NCI-H774 (cell line): ENCODE measurements around the gene RBM39.
"Not testable (repeated sequence)": the region's sequence is repeated elsewhere in the genome, so short reads cannot be mapped to it uniquely, and the experiment has no call there.

Source experiments
- DNase-seq: peaks from one replicate; lab custom pipeline; 2025; lab: John Stamatoyannopoulos, UW

The RBM39 gene

DNA sequence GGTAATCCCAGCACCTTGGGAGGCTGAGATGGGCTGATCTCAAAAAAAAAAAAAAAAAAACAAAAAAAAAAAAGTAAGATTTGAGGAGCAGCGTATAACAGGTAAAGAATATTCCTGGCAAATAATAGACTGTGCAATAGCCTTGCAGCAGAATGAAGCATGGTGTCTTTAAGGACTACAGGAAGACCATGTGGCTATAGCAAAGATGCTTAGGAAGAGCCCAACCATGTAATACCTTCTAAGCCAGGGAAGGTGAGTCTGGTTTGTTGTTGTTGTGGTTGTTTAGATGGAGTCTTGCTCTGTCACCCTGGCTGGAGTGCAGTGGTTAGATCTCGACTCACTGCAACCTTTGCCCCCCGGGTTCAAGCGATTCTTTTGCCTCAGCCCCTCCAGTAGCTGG is 14.3 kb upstream of the RBM39 start:
- DNase-seq, result no peak

DNA sequence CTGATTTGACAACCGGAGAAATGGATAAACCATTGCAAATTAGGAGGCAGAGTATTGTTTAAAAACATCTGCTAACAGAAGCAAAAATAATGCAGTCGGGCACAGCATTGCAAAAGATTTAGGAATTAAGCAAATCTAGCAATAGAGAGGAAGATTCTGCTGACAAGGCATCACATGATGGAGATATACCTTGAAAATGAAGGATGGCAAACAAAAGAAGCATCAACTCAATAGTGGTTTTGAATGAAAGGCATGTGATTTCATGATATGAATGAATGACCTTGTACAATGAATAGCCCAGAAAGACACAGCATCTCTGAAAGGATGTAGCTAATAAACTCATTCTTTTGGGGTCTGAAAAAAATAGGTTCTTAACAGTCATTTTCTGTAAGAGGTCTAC is 8.6 kb upstream of the RBM39 start:
- no peak for DNase-seq

DNA sequence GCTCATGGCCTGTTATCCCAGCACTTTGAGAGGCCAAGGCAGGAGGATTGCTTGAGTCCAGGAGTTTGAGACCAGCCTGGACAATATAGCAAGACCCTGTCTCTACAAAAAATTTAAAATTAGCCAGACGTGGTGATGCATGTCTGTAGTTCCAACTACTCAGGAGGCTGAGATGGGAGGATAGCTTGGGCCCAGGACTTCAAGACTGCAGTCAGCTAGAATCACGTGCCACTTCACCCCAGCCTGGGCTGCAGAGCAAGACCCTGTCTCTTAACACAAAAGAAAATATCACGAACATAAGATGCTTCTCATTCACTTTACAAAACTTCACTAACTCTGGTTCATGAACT is 2.4 kb upstream of the RBM39 start:
- DNase-seq, result not testable (repeated sequence)

DNA sequence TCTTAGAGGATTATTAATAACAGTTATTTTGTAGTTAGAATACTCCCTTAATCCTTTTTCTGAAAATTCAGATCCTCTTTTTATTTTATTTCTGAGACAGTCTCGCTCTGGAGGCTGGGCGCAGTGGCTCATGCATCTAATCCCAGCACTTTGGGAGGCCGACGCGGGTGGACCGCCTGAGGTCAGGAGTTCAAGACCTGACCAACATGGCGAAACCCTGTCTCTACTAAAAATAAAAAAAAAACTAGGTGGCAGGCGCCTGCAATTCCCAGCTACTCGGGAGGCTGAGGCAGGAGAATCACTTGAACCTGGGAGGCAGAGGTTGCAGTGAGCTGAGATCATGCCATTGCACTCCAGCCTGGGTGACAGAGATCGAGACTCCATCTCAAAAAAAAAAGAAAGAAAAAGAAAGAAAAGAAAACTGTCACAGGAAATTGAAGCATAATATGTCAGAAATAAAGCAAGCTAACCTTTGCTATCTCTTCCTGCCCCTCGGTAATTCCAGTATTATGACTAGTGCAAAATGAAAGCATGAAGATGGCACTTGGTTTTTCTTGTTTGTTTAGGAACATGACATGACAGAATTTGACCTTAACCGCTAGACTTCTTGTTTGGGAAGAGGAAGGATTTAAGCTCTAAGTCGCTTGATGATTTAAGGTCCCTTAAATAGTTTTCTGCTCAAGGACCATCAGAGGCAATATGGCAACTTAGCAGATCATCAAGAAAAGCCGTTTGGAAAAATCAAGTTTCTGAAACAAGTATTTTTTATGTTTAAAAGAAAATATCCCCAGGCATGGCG is 1.8 kb upstream of the RBM39 start:
- no peak for DNase-seq

DNA sequence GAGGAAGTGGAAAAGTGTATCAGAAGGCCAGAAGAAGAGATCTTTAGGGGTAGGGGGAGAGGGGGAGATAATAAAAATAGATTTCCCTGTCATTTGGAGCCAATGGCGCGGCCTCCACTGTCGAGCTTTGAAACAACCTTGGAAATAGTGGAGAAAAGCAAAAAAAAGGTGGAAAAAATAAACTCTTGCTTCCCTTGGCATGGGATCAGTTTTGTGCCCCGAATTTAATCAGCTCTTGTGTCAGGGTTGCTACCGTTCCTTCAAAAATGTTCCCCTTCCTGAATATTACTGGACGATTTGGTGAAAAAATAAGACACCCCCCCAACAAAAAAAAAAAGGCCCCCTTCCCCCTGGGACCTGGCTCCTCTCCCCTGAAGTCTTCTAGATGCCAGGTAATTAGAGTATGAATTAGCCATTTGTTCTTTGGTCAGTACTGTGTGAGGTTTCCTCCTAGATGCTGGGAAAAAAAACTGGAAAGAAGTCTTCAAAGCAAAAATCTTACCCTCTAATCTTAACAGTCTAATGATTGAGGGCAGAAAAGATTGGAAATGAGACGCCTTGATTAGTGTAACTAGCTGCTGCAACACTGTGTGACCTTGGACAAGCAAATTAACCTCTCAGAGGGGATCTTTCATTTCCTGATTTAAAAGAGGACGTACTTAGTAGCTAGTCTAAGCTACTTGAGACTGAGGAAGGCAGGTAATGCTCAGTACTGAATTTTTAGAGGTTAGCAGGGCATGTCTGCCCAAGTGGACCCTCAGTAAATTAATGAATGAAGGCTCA is 872 bp upstream of the RBM39 start:
- peak; percentile 7 for DNase-seq

DNA sequence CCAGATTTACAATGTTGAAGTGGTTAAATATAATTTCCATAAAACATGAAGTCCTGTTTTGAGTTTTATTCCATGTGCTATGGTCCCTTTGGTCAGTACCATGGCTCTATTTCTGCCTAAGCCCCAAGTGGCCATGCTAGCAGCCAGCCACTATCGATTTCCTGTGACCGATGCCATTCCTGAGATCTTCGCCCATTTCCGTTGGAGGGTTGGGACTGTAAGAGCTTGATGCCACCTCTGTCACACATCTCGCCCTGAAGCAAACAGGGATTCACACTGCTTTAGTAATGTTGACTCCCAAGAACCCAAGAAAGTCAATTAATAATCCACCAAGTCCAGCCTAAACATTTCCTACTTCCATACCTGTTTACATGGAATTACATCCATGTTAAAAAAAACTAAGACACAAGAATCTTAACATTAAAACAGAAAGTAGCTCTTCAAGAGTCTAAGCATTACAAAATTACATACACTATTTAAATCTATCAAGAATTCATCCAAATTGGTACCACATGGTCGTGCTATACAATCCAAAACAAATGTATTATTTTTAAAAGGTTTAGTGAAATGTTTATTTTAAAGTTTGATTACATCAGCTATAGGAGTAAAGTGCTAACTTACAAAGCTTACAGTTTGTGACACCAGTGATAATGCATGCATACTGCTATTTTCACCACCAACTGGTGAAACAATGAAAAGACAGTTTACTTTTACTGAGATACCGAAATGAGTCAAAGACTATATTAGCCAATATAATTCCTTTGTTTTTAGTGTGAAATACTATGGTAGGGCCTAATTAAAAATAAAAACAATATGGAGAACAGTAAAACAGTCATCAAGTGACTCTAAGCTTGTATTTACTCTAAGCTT is 2.5 kb downstream of the RBM39 start:
- no peak for DNase-seq

DNA sequence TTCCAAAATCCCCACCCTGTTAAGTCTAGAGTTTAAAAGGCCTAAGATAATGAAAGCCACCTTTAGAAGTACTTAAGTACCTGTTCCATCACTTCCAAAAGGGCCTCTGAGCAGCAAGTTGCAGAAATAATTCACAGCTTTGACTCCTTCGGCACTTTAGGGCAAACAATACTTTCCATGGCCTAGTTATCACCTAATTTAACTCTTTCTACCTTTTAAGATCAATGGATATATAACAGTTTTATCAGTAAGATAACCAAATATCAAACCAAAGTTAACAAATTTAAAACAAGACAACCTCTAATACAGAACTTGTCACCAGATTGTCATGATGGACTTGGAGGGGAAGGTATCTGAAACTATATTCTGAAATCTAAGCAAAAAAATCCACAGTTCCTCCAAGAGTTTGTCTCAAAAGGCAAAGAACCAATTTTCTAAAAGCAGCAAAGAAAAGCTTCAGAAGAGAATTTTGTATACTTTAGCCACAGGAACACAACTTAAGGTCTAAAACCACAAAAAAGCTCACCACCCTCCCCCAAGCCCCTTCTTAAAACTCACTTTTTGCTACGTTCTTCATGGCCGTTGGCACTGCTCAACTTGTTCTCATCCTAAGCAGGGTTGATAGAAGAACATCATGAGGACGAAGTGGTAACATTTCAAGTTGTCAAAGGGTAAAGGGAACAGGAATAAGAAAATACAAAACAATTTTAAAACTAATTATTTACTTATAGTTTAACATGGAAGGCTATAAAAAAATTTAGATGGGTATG is 3.5 kb downstream of the RBM39 start:
- DNase-seq, result no peak

DNA sequence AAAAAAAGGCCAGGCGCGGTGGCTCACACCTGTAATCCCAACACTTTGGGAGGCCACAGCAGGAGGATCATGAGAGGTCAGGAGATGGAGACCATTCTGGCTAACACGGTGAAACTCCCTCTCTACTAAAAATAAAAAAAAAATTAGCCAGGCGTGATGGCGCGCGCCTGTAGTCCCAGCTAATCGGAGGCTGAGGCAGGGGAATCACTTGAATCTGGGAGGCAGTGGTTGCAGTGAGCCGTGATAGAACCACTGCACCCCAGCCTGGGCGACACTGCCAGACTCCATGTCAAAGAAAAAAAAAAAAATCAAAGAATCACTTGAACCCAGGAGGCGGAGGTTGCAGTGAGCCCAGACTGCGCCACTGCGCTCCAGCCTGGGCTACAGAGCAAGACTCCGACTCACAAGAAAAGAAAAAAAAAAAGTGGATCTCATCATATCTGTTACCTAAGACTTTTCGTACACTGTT is 4.2 kb downstream of the RBM39 start:
- no peak for DNase-seq

DNA sequence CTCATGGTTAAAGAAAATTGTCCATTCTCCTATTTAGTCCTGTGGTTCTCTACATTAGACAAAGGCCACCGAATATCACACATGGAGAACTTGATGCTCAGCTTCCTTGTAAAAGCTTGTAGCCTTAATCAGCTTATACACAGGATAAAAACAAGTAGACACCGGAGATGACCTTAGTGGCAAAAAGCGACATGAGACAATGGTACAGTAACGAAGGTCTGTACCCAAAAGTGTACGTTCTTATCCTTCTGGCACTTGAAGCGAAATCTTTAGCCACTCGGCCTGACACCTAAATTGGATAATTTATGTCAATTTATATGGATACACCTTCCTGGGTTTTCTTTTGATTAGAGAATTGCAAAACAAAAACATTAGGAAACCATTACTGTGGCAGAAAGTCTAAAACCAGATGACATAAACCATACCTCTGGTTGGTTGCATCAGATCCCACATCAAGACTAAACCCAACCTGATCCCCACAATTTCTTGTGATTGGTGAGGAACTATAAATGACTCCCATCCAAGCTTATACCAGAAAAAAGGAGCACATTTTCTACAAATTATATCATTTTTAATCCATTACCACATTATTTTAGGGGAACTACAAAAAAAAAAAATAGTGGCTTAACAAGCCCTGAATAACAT is 6.1 kb downstream of the RBM39 start:
- DNase-seq, result no peak

DNA sequence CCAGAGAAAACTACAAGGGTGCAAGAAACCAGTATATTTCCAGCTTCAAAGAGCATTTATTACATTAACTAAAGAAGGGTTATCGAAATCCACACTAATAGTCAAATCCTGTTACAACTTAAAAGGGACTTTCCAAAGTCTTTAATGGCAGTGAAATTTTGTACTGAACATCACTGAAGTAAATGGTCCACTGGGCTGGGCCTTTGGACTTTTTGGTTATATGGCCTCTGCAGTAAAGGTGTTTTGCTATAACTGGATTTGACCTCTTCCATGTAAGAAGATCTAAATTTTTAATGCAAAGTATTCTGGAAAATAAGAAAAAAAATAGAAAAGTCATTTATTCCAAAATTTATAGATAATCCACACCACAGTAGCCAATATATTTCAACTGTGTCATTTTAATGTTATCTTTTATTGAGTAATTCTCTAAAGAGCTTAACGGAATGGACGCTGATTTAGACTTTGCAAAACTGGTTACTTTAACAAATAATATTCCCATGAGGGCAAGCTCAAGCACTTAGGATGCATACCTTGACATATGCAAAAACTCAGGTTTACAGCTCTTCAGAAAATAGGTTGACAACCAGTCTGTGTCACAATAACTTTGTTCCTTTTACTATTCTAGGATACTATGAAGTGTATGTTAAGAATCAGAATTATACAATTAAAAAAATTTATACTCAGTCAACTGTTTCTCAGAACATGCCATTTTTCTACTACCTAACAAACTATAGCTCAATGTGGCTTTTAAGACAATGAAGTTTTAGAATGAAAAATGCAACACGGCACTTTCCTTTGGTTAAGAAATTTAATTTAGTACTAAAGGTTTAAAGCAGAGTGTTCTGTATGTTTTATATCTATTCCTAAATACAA is 7.0 kb downstream of the RBM39 start:
- no peak for DNase-seq

DNA sequence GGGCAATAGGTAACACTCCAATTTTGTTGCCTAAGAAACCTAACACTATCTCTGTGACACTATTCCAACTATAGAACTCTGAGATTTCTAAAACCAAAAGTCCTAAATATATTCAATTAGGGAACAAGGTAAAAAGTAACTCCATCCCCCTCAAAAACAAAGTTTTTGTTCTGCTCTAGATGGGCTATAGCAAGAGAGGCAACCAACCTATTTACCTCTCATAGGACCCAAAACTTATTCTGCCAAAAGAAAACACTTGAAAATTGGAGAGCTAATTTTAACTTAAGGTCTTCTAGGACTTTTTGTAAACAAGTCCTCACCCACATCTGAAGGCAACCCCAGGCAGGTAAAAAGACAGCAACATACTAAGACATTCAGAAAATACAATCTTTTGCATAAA is 7.7 kb downstream of the RBM39 start:
- no peak for DNase-seq

DNA sequence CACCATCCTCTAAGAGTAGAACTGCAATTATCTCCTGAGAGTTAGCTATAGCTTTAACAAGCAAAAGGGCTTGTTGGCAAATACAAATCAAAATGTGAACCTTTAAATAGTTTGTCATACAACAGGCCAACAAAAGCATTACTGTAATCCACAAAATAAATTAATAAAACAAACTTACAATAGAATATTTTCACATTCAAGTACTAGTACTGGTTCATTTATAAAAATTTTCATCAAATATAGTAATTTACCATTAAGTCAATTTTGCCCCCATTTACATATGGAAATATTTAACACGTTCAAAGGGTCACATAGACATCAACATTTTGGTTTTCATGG is 9.4 kb downstream of the RBM39 start:
- DNase-seq, result no peak

DNA sequence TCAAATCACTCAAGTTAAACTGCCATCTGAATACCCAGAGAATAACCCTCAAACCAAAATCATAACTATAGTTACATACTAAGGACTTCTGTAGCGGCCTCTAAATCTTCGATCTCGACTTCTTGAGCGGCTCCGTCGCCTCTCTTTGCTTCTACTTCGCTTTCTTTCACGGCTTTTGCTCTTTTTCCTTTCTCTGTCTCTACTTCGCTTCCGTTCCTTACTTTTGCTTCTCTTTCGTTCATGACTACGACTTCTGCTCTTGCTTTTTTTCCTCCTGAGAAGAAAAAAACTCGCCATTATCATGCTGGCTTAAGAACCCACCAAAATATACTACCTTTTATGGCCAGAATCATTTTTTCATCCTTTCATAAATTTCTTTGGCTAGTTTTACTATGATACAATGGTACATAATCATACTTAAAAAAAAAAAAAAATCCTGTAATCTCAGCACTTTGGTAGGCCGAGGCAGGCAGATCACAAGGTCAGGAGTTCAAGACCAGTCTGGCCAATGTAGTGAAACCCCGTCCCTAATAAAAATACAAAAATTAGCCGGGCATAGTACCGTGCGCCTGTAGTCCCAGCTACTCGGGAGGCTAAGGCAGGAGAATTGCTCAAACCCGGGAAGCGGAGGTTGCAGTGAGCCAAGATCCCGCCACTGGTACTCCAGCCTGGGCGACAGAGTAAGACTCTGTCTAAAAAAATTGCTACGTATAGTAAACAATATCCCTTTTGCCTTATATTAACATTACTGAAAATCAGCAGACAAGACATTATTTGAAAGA is 10.0 kb downstream of the RBM39 start:
- no peak for DNase-seq

DNA sequence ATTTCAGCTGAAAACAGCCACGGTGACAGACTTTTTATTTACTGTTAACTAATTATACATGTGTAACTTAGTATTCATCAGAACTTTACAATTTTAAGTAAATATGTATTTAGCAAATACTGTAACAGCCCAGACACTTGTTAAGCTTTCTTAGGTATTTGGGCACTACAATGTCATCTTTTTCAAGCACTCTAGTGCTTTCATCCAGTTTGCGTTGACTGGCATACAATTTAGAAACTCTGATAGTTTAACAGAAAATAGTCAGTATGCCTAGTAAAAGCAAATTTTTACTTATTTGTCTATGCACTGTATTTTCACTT is 10.6 kb downstream of the RBM39 start:
- no peak for DNase-seq

DNA sequence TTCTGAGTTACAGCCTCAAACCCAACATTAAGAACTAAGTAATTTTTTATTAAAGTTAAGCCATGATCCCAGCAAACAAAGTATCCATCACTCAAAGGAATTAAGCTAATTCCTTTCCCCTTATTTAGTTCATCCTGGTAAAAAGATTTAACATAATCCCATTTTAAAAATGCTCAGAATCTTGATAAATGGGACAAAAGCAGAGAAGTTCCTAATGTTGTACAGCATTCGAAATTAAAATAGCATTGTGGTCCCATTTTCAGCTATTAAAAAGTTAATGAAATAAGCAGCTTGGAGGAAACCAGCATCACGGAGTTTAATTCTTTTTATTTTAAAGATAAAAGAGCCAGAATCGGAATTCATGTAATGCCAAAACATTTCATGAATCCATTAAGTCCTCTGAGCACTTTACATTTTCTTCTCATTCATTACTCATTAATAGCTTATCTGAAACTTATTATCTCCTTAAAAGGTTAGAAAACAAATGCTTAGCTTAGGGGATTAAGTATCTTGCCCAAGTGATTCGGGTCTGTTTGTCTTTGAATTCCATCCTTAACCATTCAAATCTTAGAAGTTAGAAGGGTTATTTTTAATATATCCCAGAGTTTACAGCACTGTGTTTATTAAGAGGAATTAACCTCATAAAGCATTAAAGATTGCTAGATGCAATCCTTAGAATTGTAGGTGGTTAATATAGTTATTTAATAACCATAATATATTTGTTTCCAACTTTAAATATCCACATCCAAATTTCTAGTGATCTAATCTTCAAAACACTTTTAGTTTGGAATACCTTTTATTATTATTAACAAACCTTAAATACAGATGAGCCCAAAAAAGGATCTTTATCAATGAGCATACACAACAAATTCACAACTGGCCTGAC is 11.2 kb downstream of the RBM39 start:
- no peak for DNase-seq

DNA sequence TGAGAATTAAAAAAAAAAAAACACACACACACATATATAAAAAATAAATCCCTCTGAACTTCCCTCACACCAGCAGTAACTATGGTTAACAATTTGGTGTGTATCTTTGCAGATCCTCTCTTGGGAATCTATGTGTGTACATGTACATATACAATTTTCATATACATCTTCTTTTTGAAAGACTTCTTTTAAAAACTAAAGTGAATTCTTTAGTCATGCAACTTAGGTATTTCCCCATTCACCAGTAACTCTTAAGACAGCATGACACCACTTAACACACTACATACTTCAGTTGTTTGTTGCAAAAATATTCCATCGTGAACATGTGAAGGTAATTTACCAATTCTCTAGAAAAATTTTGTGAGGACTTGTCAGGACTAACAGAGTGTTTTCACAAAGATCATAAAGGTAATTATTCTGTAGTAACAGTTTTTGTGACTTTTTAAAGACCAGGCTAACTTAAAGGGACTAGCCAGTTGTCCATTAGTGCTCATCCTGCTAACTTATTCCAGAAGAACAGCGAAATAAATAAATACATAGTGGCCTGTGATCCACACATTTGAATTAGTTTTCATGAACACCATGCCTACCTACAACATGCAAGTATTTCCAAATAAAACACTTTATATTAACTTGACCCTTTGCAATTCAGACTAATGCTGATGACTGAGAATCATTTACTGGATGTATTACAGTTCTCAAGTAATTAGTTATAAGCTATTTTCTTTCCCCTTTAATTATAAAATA is 12.1 kb downstream of the RBM39 start:
- no peak for DNase-seq

DNA sequence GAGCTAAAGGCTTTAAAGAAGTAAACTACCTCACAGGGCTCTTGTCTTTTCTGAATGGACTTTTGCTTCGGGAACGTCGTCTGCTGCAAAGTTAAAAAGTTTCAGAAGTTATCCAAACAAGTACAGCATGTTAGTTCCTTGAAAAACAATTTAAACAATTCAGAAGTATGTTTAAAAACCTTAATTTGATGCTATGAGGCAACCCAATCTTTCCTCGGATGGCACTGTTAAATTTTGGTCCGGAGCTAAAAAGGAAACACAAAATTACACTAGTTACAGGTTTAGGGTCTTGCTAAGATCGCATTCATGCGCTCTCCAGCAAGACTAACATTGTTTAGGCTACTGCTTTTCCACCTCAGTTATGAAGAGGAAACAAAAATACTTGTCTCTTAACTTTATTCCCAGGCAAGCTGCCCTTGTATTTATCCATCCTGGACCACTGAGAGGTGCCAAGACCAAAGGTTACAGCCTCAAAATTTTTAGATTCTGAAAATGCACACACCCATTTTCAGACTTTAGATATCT is 12.7 kb downstream of the RBM39 start:
- DNase-seq, result no peak
